Activated T-helper 9 cell treated with anti-CD3 and anti-CD28 coated beads, Interleukin-2, amount 50 U/mL, for 16 hours (primary cell): Measurements from ENCODE around the gene SFTPD.
"Not testable (repeated sequence)": the region's sequence is repeated elsewhere in the genome, so short reads cannot be mapped to it uniquely, and the experiment has no call there.

ENCODE experiments used
- DNase-seq: peaks from one replicate; pipeline ENCODE4 v3.0.0-alpha.2; 2020; ENCODE audit warnings: low read depth

Gene SFTPD

DNA sequence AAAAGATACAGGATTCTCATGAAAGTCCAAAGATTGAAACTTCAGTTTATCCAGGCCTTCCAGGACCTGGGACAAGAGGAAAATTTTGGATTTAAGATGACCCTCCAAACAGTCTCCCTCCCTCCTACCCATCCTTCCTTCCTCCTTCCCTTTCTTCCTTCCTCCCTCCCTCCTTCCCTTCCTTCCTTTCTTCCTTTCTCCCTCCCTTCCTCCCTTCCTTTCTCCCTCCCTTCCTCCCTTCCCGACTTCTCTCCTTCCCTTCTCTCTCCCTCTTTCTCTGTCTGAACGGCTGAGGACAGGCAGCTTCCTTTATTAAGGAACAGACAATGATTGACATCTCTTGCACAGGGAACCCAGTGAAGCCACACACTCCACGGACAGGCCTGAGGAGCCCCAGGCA, 23.3 kb downstream of the SFTPD start:
- no peak for DNase-seq

DNA sequence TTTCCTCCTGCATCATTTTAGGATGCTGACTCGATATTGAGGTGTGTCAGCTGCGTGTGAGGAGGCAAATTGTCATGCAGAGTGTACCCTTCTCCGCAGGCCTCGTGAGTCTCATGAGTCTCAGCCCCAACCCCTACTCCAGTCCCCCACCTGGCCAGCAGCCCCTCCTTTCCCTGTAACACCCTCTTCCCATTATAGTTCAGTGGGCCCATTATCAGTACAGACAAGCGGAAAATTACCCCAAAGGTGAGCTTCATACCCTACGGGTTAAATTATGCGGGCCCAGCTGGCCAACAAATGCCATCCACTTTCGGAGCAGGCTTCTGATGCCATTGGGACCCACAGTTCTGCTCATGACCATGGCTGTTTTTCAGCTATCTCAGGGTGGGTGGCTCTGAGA, 25.2 kb downstream of the SFTPD start:
- no peak for DNase-seq

GRCh38 chr10:79923145-79923544, 25.8 kb downstream of the SFTPD start:
- no peak for DNase-seq

DNA sequence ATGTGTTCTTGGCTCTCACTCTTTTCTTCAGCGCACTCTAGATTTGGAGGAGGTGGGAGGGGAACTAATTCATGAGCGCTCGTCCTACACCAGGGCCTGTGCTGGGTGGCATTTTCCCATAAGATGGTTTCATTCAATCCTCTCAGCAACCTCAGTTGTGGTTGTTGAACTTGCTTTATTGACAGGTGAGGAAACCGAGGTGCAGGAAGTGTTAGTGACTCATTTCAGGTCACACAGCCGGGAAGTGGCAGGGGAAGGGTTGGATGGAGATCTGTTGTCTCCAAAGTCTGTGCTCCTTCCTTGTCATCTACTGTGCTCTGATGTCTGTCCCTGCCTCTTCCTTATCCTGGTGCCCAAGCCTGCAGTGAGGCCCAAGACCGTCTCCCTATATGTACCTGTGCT, 26.9 kb downstream of the SFTPD start:
- DNase-seq: not testable (repeated sequence)

DNA sequence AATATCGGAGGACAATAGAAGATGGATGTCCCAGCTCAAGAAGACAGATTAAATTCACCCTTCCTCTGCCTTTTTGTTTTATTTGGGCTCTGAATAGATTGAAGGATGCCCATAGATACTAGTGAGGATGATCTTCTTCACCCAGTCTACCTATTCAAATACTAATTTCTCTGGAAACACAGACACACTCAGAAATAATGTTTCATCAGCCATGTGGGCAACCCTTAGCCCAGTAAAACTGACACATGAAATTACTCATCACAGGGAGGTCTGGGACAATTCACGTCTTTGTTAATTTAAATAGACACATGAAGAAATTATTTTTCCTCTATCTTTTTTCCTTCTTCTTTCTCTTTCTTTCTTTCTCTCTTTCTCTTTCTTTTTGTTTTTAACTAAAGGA, 33.1 kb downstream of the SFTPD start:
- not testable (repeated sequence) for DNase-seq

- not testable (repeated sequence) for DNase-seq
Observed at GRCh38 chr10:79914512-79914911, 34.4 kb downstream of the SFTPD start.

- no peak for DNase-seq
Observed at GRCh38 chr10:79910836-79911235, 38.1 kb downstream of the SFTPD start.

DNA sequence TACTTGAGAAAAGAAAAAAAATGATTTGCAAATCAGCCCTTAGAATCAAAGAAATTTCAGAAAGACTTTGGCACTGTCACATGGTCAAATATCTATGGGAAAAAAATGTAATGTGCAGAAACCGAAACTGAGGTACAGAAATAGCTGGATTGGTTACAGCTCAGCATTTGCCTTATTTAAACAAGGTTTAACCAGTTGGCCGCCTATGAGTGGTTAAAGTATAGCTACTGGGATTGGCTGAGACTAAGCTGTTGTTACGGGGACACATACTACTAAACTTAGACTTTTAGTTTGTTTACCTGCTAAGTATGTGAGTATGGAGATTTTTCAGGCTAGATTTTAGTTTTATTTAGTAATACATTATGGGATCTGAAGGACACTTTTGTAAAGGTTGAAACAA, 38.6 kb downstream of the SFTPD start:
- DNase-seq: no peak

GRCh38 chr10:79905322-79906314, 43.3 kb downstream of the SFTPD start:
- no peak for DNase-seq

DNA sequence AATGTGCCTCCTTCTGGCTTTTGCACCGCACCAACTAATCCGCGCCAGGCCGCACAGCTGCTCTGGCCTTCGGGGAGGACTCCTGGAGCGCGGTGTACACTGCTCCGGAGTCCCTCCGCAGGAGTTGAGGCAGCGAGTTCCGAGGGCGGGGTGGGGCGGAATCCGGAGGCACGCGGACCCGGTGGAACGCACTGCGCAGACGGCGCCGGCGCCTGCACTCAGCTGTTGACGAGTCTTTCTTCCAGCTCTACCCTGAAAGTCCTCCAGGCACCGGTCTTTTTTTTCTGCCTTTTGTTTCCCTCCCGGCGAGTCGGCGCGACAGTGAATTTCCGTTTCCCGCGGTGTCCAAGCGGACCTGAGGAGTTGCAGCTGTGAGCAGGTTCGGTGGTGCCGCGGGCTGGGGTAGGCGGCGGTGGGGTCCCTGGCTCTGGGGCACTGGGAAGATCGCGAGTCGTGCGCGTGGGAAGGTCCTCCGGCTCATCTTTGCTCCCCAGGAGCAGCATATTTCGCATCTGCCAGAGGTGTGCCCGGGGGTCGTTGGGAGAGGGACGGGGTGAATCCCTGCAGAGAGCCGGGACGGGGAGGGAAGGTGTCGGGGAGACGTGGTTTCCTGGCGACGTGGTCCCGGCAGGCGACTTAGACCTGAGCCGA, 44.1 kb downstream of the SFTPD start:
- peak; percentile 37 for DNase-seq

GRCh38 chr10:79901571-79901970, 47.3 kb downstream of the SFTPD start:
- DNase-seq: not testable (repeated sequence)

DNA sequence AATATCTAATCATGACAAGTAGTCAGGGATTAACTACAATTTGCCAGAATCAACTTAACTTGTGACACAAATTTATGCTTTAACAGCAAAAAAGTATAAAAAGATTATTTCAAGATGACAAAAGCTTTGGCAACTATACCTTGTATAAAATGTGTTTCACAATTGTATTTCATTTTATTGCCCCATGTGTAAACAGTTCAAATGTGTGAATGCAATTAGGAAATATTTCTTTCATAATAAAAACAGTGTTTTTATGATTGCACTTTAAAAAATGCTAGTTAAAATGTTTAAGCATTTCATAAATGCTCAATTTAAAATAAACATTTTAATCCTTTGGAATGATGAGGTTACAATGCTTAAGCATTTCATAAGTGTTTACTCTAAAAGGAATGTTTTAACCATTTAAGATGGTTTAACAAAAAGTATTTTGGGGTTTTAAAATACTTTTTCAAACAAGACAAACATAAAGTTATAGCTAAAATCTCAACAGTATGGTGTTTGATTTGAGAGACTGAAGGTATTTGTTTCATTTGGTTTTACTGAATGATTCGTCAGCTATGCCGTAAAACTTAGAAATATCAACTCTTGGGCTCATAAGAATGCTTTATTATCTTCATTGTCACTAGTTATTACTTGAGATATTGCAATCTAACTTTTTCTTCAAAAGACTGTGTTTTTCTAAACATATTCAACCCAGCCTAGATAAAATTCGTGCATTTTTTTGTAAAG, 50.1 kb downstream of the SFTPD start:
- no peak for DNase-seq

DNA sequence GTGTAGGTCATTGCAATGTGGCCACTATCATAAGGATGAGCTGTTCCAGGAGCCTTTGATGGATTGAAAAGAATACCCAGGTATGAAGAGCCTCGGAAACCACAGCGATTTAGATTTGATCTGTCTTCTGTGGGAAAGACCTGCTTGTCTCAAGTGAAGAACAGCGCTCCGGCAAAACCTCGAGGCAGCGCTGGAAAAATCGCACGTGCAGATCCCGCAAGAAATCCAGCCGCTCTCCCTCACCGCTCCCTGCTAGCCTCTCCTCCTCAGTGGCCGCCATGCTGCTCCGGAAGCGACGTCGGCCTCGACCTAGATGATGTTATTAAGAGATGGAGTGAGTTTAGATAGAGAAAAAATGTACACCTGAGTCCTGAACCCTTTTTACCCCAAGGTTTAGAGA, 56.0 kb downstream of the SFTPD start:
- DNase-seq: not testable (repeated sequence)

DNA sequence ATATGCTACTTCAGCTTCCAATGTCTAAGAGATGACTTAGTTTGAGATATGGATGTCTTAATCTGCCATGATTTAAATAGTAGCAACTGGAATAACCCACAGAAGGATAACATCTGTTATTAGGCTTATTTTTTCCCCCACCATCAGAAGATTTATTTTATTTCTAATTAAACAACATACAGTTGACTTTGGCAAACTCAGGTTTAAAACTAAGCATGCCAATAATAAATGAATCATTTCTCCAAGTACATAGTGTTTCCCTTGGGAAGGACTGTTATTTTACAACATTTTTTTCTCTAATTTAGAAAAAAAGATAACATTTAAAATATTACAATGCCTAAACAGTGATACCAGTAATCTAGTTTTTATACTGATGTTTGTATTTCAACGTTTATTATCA, 58.4 kb downstream of the SFTPD start:
- no peak for DNase-seq

DNA sequence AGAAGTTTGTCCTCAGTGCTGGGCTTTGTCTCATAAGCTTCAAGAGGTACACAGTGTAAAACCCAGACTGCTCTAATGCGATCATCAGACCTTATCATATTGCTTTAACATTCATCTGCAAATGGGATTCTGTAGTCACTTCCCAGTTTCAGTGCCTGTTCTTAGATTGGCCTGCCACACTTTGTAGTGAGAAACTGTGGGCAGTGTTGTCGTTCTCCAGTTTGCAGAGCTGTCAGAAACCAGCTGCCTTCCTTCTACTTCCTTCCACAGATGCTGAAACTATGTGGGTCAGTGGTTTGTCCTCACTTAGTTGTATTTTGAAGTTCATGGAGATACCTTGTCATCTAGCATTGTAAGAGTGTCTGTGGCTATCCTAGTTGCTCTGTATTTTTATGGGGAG, 59.9 kb downstream of the SFTPD start:
- DNase-seq: not testable (repeated sequence)
